Kidney (tissue), 14 donors: Measurements from ENCODE around the gene CEP68. TPM values are rescaled to one million over a fixed set of nuclear protein-coding genes. Genes with fewer than 3 reads are reported as not detected.
"Not testable (repeated sequence)": the region's sequence is repeated elsewhere in the genome, so short reads cannot be mapped to it uniquely, and the experiment has no call there.

Experiments used
- DNase-seq, 5 donors: peaks; one replicate each; pipeline ENCODE4 v3.0.0-alpha.2; 2013 to 2020
- FAIRE-seq: peaks from 2 replicates; lab custom pipeline; 2012; peaks lifted over from hg19 to GRCh38; lab: Jason Lieb, UNC
- H3K27ac ChIP-seq, 2 donors: one replicate each; pipeline ENCODE4 v1.7.0; 2013; ENCODE audit warnings: low read depth in 2 of 2, low read length in 2 of 2, inconsistent platforms in 1 of 2
- H3K27me3 ChIP-seq: one replicate; pipeline ENCODE4 v1.7.1; 2013; ENCODE audit warnings: low read length, inconsistent platforms; ENCODE audit not compliant: control insufficient read depth, insufficient read depth
- H3K36me3 ChIP-seq, 3 donors: one replicate each; pipeline versions ENCODE4 v1.7.0 to v1.7.1; 2013; ENCODE audit warnings: low read length in 3 of 3, control low read depth in 1 of 3, inconsistent platforms in 1 of 3; ENCODE audit not compliant: insufficient read depth in 3 of 3, control insufficient read depth in 2 of 3
- H3K4me1 ChIP-seq, 3 donors: one replicate each; pipeline versions ENCODE4 v1.7.0 to v1.7.1; 2013; ENCODE audit warnings: low read length in 3 of 3, inconsistent platforms in 1 of 3, low read depth in 1 of 3; ENCODE audit not compliant: control insufficient read depth in 2 of 3, insufficient read depth in 2 of 3
- H3K4me3 ChIP-seq, 3 donors: one replicate each; pipeline versions ENCODE4 v1.7.0 to v1.8.1; 2013; ENCODE audit warnings: low read length in 3 of 3, control low read depth in 1 of 3, inconsistent platforms in 1 of 3
- H3K9ac ChIP-seq, 3 donors: one replicate each; pipeline versions ENCODE4 v1.7.0 to v1.7.1; 2013; ENCODE audit warnings: low read length in 3 of 3, control low read depth in 1 of 3, inconsistent platforms in 1 of 3
- H3K9me3 ChIP-seq, 3 donors: one replicate each; pipeline versions ENCODE4 v1.7.0 to v1.7.1; 2013; ENCODE audit warnings: low read length in 3 of 3, control low read depth in 1 of 3, inconsistent platforms in 1 of 3; ENCODE audit not compliant: control insufficient read depth in 2 of 3, insufficient read depth in 1 of 3
- intact Hi-C: fragments of 100-400 bp; cut with DNase I; formaldehyde crosslinking; loops from one replicate; pipeline ENCODE4 v1.11.1; 2022
- polyA plus RNA-seq: library from polyadenylated mRNA; stranded (reverse); fragments of 350-450 nt; fragmentation: Illumina TruSeq; extraction: RNeasy Lipid Tissue Mini Kit (QIAGEN cat#74804); gene quantifications from one replicate; pipeline ENCODE4 v1.2.3, GENCODE V29; 2014; ENCODE audit warnings: low read depth, low replicate concordance; ENCODE audit not compliant: insufficient read depth
- total RNA-seq: library from RNA; stranded (reverse); fragmentation: NEBNext Ultra II Directional; extraction: Animal tissue kit (Norgen Biotek cat#: 25700); gene quantifications from one replicate; pipeline ENCODE4 v1.2.1, GENCODE V29; 2021
- TF ChIP-seq, protein P1 (sequence below): IDR thresholded peaks from 3 replicates; pipeline ENCODE4 v1.5.1; 2012; ENCODE audit warnings: mild to moderate bottlenecking, moderate library complexity, borderline replicate concordance; ENCODE audit not compliant: insufficient read depth; ENCODE audit errors: extremely low read depth
- donor health status: control.
- donor health status: control.
- donor health status: control.
- donor health status: control.
- donor health status: control.
- donor health status: DM: yes; HTN: yes; CAD: no.
- donor health status: Normal renal cell carcinoma (clear cell type).

CEP68 gene
- total and polyA plus RNA-seq, 2 donors from 2014 or later: 5.6 to 20.3 TPM

DNA sequence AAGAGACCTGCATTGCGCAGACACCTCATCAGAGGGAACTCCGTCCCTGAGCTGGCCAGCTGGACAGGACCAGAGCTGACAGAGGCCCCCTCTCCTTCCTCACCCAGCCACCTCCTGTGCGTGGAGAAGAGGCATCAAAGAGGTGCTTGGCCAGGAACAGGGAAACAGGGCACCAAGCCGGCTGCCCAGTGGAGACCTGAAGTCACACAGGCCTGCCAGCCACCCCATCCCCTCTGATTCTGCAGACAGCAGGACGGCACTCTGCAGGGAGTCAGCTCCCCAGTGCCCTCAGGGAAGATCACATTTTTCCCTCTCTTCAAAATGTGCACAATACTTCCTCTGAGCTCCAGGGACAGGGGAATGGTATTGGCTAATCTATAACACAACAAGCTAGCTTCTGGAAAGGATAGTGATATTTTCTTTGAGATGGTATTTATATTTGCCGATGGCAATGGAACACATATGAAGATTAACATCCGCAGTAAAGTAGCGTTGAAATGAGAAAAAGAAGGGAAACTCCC lies 36.5 kb upstream of the CEP68 start:
- DNase-seq (no peak), FAIRE-seq (no peak)
- TF ChIP-seq, protein P1, sequence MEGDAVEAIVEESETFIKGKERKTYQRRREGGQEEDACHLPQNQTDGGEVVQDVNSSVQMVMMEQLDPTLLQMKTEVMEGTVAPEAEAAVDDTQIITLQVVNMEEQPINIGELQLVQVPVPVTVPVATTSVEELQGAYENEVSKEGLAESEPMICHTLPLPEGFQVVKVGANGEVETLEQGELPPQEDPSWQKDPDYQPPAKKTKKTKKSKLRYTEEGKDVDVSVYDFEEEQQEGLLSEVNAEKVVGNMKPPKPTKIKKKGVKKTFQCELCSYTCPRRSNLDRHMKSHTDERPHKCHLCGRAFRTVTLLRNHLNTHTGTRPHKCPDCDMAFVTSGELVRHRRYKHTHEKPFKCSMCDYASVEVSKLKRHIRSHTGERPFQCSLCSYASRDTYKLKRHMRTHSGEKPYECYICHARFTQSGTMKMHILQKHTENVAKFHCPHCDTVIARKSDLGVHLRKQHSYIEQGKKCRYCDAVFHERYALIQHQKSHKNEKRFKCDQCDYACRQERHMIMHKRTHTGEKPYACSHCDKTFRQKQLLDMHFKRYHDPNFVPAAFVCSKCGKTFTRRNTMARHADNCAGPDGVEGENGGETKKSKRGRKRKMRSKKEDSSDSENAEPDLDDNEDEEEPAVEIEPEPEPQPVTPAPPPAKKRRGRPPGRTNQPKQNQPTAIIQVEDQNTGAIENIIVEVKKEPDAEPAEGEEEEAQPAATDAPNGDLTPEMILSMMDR: no peak
- Histone ChIP-seq H3K27ac (no peak overlapping the region), H3K27me3 (no peaks in the 10 kb centered on the region), H3K9ac (no peak overlapping the region), H3K4me3 (no peak overlapping the region), H3K36me3 (no peaks in the 10 kb centered on the region), H3K9me3 (no peaks in the 10 kb centered on the region), H3K4me1 (no peaks in the 10 kb centered on the region)
- intact Hi-C loops: no loop called here

- intact Hi-C loops, FAIRE-seq, H3K27me3 ChIP-seq, H3K4me1 ChIP-seq, H3K27ac ChIP-seq, H3K36me3 ChIP-seq, H3K9me3 ChIP-seq, H3K9ac ChIP-seq, DNase-seq, H3K4me3 ChIP-seq: not testable (repeated sequence)
Observed at GRCh38 chr2:65020251-65020650, 36.0 kb upstream of the CEP68 start.

DNA sequence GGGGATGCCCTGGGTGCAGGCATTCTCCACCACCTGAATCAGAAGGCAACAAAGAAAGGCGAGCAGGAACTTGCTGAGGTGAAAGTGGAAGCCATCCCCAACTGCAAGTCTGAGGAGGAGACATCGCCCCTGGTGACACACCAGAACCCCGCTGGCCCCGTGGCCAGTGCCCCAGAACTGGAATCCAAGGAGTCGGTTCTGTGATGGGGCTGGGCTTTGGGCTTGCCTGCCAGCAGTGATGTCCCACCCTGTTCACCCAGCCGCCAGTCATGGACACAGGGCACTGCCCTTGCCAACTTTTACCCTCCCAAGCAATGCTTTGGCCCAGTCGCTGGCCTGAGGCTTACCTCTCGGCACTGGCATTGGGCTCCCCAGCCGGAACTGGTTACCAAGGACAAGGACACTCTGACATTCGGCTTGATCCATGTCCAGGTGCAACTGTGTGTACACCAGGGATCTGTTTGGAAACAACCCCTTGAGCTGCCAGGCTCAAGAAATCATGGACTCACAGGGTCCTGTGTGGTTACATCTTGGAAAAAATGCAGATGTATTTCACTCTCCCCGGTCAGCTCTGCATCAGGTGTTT lies 35.2 kb upstream of the CEP68 start:
- Histone ChIP-seq H3K9ac (no peak overlapping the region), H3K27me3 (no peaks in the 10 kb centered on the region), H3K4me3 (no peak overlapping the region), H3K27ac (no peak overlapping the region), H3K9me3 (no peaks in the 10 kb centered on the region), H3K36me3 (no peaks in the 10 kb centered on the region), H3K4me1 (no peaks in the 10 kb centered on the region)
- FAIRE-seq (no peak), DNase-seq (no peak)
- intact Hi-C loops: no loop called here
- TF ChIP-seq, protein P1: no peak

DNA sequence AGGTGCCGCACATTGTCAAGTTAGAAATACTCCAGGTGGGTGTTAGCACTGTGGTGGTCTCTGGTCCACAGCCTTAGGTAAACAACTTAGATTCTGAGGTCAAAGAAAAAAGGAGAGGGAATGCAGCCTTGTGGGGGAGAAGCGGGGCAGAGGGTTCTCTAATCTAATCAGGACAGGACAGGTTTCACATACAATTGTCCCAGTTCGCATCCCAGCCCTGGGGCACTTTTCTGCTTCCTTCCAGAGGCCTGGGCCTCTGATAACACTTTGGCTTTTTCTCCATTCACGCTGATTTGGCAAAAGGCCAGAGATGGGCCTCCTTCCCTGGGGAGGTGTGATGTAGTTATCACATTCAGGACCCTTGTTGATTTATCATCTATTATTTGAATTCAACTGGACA lies 34.5 kb upstream of the CEP68 start:
- Histone ChIP-seq H3K36me3 (no peaks in the 10 kb centered on the region), H3K27ac (no peak overlapping the region), H3K9me3 (no peaks in the 10 kb centered on the region), H3K4me1 (no peaks in the 10 kb centered on the region), H3K9ac (no peak overlapping the region), H3K4me3 (no peak overlapping the region), H3K27me3 (no peaks in the 10 kb centered on the region)
- intact Hi-C loops: no loop called here
- FAIRE-seq (no peak), DNase-seq (peak in 1 of 5 donors; percentile 37)
- TF ChIP-seq, protein P1: no peak
